Measurements from ENCODE around the gene KRTAP5-9. TPM values are rescaled to one million over a fixed set of nuclear protein-coding genes. Genes with fewer than 3 reads are reported as not detected.
"Not testable (repeated sequence)": the region's sequence is repeated elsewhere in the genome, so short reads cannot be mapped to it uniquely, and the experiment has no call there.

Gene KRTAP5-9
- total and polyA plus RNA-seq, 2 donors (not counting 3 experiments of a cell fraction or from before 2014, with no cell fraction given), result 0.28 TPM; not detected in 1

DNA sequence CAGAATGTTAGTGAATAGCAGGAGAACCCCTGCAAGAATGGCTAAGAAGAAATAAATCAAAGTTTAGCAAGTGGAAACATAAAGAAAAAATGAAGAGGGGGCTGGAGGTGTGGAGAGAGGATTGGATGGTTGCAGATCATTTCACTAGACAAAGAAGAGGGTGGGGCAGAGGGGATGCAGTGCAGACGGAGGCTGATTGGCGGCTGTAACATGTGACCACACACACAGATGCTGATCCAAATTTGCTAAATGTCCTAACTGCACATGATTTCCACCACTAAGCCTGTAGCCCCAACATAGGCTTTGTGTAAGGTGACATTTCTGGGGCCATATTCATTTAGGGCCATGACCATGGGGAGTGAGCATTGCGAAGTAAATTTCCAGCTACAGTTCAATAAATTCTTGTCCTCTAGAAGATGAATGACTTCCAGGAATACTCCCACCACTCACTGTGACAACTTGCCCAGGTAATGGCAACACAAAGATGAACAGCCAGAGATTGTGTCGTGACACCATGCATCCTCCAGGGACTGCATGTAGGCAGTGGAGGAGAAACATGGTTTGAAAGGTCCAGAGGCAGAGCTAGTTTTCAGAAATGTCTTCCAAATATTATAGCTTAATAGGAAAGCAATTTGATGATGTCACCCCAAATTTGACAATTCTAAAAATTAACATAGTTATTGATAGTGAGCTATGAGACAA lies 27.7 kb downstream of the KRTAP5-9 start:
- H3K4me1 ChIP-seq (ENCODE audit: control insufficient read depth, extremely low read depth, insufficient read depth, low read length), result no peaks in the 10 kb centered on the region
- H3K27me3 ChIP-seq (ENCODE audit: control insufficient read depth in 2 of 2, insufficient read depth in 2 of 2, low read length in 2 of 2), result peaks cover 0 to 2% of the 10 kb centered on the region in 2 experiments
- H2AFZ ChIP-seq (ENCODE audit: low read depth, low read length), result no peak overlapping the region
- H3K27ac ChIP-seq (ENCODE audit: insufficient read depth, low read depth, low read length), result no peak overlapping the region
- DNase-seq (ENCODE audit: low read depth, low spot score) (no peak), FAIRE-seq (no peak)
- no peaks in the 10 kb centered on the region for H3K9me3 ChIP-seq (replicated peaks; ENCODE audit: control insufficient read depth, insufficient read depth, low read length)
- CTCF ChIA-PET, result no interaction called here
- H3K4me2 ChIP-seq (ENCODE audit: insufficient read depth, low read length), result no peak overlapping the region
- no peaks in the 10 kb centered on the region for H4K20me1 ChIP-seq (replicated peaks; ENCODE audit: control insufficient read depth, extremely low read depth, insufficient read depth, low read length)
- H3K79me2 ChIP-seq (ENCODE audit: control insufficient read depth, insufficient read depth, low read length), result no peaks in the 10 kb centered on the region
- TF ChIP-seq FOS (IDR thresholded peaks at IDR 0.05; ENCODE audit: borderline replicate concordance, insufficient read depth, low read length) (no peak), POLR2A (IDR thresholded peaks at IDR 0.05; ENCODE audit: low read depth, low read length) (no peak)
- no peak overlapping the region for H3K4me3 ChIP-seq (replicated peaks in 1 of 3; ENCODE audit: insufficient read depth in 1 of 3, low read depth in 1 of 3, low read length in 3 of 3)
- intact Hi-C loops (cut with micrococcal nuclease), result no loop called here
- POLR2A ChIA-PET, result no interaction called here
- no peak overlapping the region for H3K9ac ChIP-seq (replicated peaks; ENCODE audit: extremely low read depth, insufficient read depth, low read length)
- H3K36me3 ChIP-seq (ENCODE audit: control insufficient read depth in 2 of 2, extremely low read depth in 1 of 2, insufficient read depth in 2 of 2, low read length in 2 of 2), result no peaks in the 10 kb centered on the region
- no TSS peak for BruUV-seq (replicated peaks)
- dilution Hi-C loops (cut with MboI; ENCODE audit: extremely low pct_ligation_motif_present, low sequenced_read_pairs), result no loop called here
- H3K9me1 ChIP-seq (replicated peaks; ENCODE audit: control insufficient read depth, extremely low read depth, insufficient read depth, low read length), result no peaks in the 10 kb centered on the region

DNA sequence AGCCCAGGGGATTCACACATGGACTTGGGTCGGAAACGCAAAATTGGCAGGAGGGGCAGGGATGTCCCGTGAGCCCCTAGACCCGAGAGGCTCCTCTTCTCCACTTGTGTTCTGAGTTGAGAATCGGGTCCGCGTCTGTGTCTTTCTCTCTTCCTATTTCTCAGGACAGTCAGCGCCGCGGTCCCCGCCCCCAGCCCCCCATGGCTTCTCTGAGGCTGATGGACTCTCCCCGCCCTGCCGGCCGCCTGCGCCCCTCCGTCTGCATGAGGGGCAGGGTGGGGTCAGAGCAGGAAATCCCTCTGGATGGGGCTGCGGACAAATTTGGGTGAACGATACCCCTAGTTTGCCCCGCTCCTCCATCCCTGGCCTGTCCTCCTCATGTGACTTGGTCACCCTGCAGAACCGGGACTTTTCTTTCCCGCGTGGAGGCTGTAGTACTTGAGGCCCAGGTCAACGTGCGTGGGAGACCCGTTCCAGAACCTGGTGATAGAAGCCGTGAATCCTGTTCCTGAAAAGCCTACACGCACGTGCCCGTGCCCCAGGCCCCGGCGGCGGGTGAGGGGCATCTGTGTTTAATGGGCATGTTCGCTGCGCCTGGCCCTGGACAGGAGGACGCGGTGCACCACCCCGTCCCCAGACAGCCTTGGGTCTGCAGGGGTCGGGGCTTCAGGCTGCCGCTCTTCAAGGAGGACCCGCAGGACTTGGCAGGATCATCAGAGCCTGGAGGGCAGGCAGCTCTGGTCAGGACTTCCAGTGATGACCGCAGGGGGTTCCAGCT lies 28.7 kb downstream of the KRTAP5-9 start:
- BruUV-seq (replicated peaks); H3K9me1 ChIP-seq (replicated peaks; ENCODE audit: control insufficient read depth, extremely low read depth, insufficient read depth, low read length); dilution Hi-C loops (cut with MboI; ENCODE audit: extremely low pct_ligation_motif_present, low sequenced_read_pairs); H3K27ac ChIP-seq (ENCODE audit: insufficient read depth, low read depth, low read length); H3K9me3 ChIP-seq (replicated peaks; ENCODE audit: control insufficient read depth, insufficient read depth, low read length); H2AFZ ChIP-seq (ENCODE audit: low read depth, low read length); H3K9ac ChIP-seq (replicated peaks; ENCODE audit: extremely low read depth, insufficient read depth, low read length); H3K79me2 ChIP-seq (ENCODE audit: control insufficient read depth, insufficient read depth, low read length); CTCF ChIA-PET; H3K4me3 ChIP-seq (replicated peaks in 1 of 3; ENCODE audit: insufficient read depth in 1 of 3, low read depth in 1 of 3, low read length in 3 of 3); H3K4me2 ChIP-seq (ENCODE audit: insufficient read depth, low read length); H3K27me3 ChIP-seq (ENCODE audit: control insufficient read depth in 2 of 2, insufficient read depth in 2 of 2, low read length in 2 of 2); DNase-seq (ENCODE audit: low read depth, low spot score); H3K4me1 ChIP-seq (ENCODE audit: control insufficient read depth, extremely low read depth, insufficient read depth, low read length); H4K20me1 ChIP-seq (replicated peaks; ENCODE audit: control insufficient read depth, extremely low read depth, insufficient read depth, low read length); H3K36me3 ChIP-seq (ENCODE audit: control insufficient read depth in 2 of 2, extremely low read depth in 1 of 2, insufficient read depth in 2 of 2, low read length in 2 of 2); FAIRE-seq; intact Hi-C loops (cut with micrococcal nuclease); POLR2A ChIA-PET: not testable (repeated sequence)
